ENCODE data around the gene AACS. TPM values are rescaled to one million over a fixed set of nuclear protein-coding genes. Genes with fewer than 3 reads are reported as not detected.
"Not testable (repeated sequence)": the region's sequence is repeated elsewhere in the genome, so short reads cannot be mapped to it uniquely, and the experiment has no call there.

Gene AACS
- total RNA-seq, 1 donor, result 12.0 TPM

DNA sequence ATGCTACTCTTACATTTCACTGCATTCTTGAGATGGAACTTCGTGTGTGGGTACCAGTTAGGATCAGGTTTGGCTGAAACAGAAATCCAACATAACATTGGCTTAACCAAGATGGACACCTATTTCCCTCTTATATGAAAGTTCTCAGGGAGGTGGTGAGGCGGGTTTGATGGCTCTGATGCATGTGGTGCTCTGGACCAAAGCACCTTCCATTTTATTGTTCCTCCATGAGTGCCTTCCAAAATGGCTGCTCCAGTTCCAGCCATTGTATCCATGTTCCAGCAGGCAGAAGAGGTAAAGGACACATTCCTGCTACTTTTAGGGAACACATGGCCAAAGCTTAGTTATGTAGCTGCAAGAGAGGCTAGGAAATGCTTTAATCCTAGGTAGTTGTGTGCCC is 42.2 kb upstream of the AACS start:
- TF ChIP-seq, protein P1, sequence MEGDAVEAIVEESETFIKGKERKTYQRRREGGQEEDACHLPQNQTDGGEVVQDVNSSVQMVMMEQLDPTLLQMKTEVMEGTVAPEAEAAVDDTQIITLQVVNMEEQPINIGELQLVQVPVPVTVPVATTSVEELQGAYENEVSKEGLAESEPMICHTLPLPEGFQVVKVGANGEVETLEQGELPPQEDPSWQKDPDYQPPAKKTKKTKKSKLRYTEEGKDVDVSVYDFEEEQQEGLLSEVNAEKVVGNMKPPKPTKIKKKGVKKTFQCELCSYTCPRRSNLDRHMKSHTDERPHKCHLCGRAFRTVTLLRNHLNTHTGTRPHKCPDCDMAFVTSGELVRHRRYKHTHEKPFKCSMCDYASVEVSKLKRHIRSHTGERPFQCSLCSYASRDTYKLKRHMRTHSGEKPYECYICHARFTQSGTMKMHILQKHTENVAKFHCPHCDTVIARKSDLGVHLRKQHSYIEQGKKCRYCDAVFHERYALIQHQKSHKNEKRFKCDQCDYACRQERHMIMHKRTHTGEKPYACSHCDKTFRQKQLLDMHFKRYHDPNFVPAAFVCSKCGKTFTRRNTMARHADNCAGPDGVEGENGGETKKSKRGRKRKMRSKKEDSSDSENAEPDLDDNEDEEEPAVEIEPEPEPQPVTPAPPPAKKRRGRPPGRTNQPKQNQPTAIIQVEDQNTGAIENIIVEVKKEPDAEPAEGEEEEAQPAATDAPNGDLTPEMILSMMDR (IDR thresholded peaks at IDR 0.05; ENCODE audit: insufficient read depth, low read length), result no peak
- H3K4me3 ChIP-seq (ENCODE audit: low read depth, low read length), result no peak overlapping the region
- no peak for DNase-seq (ENCODE audit: low read depth)

DNA sequence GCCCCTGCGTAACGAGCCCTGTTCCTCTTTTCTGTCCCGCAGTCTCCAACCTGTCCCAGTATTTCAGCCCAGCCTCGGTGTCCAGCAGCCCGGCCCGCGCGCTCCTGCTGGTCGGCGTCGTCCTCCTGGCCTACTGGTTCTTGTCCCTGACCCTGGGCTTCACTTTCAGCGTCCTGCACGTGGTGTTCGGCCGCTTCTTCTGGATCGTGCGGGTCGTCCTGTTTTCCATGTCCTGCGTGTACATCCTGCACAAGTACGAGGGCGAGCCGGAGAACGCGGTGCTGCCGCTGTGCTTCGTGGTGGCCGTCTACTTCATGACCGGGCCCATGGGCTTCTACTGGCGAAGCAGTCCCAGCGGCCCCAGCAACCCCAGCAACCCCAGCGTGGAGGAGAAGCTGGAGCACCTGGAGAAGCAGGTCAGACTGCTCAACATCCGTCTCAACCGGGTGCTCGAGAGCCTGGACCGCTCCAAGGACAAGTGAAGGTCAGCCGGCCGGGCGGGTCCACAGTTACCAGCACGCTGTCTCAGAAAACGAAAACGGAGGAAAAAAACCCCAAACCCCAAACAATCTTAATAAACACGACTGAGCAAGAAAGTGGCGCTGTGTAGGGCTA is 40.2 kb upstream of the AACS start:
- H3K4me3 ChIP-seq (ENCODE audit: low read depth, low read length), result no peak overlapping the region
- no peak for DNase-seq (ENCODE audit: low read depth)
- TF ChIP-seq, protein P1 (IDR thresholded peaks at IDR 0.05; ENCODE audit: insufficient read depth, low read length), result no peak

DNA sequence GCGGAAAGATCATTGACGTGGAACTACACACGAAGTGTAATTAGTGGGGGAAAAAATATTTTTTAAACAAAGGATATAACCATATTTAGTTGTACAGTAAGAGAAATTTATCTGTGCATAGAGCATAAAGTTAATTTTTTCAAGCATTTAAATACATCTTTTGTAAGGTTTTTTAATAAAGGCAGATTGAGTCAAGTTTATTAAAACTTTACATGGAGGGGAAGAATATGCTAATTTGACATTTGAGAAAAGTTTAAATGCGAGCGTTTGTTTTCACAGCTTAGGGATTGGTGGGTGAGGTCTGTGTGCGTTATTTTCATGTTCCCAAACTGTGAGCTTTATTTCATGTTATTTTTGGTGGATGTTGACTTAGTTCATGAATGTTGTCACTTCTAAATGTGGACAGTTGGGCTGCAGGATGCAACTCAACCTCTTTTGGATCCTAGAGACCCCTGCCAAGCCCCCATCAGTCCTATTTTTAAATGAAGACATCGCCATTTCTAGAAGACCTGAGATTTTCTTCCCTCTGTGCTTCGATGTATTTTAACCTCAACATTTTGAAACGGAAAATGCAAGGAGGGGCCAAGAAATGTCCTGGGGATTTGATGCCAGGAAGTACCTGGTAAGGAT is 39.5 kb upstream of the AACS start:
- DNase-seq (ENCODE audit: low read depth), result no peak
- TF ChIP-seq, protein P1 (IDR thresholded peaks at IDR 0.05; ENCODE audit: insufficient read depth, low read length), result no peak

DNA sequence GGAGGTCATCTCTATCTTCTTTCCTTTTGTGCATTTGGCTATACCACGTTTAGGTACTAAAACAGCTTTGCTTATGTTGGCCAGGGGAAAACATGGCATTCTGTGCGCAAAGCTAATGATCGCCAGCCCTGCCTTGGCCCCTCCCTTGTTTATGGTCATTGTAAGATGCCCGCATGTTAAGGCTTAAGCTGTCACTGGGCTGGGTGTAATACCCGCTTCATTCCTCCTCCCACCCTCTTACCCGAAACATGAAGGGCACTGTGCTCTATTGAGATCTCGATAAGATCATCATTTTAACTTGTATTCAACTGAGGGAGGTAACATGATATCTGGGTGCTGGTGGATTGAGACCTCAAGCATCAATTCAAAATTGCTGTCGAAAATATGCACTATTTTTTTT is 37.1 kb upstream of the AACS start:
- DNase-seq (ENCODE audit: low read depth), result no peak
- no peak overlapping the region for H3K4me3 ChIP-seq (ENCODE audit: low read depth, low read length)
- TF ChIP-seq, protein P1 (IDR thresholded peaks at IDR 0.05; ENCODE audit: insufficient read depth, low read length), result no peak

More for the DNA sequence above, 39.5 kb upstream of the AACS start:
- H3K4me3 ChIP-seq (ENCODE audit: low read depth, low read length), result no peak overlapping the region

DNA sequence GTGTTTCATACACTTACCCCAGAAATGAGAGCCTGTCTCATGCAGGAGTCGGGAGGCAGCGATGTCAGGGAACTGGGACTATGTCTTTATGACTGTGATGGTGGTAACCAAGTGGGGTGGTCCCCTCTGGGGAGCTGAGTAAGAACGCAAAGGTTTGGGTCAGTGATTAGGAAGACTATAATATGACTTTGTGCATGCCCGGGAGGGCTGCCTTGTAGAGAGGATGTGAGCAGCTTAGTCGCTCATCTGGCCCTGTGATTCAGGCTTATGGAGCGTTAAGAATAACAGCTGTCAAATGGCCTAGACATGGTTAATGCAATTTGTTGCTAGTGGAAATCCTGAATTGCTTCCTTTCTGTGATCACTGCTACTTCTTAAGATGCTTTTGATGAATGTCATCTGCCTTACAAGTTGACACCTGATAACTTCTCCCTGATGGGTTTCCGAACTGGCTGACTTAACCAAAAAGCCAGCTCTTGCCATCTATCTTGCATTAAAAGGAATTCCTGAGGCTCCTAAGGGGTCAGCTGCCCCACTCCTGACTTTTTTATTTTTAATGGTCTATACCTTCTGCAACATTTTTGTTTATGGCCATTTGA is 35.4 kb upstream of the AACS start:
- H3K4me3 ChIP-seq (ENCODE audit: low read depth, low read length), result no peak overlapping the region
- no peak for DNase-seq (ENCODE audit: low read depth)
- TF ChIP-seq, protein P1 (IDR thresholded peaks at IDR 0.05; ENCODE audit: insufficient read depth, low read length), result no peak

DNA sequence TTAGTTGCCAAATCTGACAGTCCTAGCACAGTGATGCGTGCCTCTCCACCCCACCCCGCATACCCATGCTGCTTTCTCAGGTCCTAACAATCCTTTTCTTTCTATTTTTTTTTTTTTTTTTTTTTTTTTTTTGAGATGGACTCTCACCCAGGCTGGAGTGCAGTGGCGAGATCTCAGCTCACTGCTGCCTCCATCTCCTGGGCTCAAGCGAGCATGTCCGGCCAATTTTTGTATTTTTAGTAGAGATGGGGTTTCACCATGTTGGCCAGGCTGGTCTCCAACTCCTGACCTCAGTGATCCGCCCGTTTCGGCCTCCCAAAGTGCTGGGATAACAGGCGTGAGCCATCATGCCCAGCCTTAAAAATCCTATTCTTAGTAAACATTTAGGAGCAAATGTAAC is 33.8 kb upstream of the AACS start:
- not testable (repeated sequence) for H3K4me3 ChIP-seq (ENCODE audit: low read depth, low read length); DNase-seq (ENCODE audit: low read depth)

DNA sequence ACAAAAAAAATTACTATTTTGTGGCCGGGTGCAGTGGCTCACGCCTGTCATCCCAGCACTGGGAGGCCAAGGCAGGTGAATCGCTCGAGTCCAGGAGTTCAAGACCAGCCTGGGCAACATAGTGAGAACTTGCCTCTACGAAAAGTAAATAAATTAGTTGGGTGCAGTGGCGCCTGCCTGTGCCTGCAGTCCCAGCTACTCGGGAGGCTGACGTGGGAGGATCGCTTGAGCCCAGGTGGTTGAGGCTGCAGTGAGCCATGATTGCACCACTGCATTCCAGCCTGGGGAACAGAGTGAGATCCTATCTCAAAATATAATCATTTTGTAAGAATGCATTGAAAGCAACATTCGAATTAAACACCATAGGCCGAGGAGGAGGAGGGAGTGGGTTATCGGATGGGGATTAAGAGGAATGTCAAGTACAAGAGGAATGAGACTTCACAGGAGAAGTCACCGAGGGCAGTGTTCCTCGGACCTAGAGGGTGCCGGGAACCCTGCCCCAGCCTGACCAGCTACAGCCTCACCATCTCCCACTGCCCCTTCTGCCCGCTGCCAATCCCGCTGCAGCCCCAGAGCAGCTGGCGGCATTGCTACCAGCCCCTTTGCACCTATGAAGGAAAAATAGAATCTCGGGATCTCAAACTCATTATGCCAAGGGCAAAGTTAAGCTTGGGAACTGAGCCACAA is 32.6 kb upstream of the AACS start:
- TF ChIP-seq, protein P1 (IDR thresholded peaks at IDR 0.05; ENCODE audit: insufficient read depth, low read length), result no peak
- H3K4me3 ChIP-seq (ENCODE audit: low read depth, low read length), result no peak overlapping the region
- DNase-seq (ENCODE audit: low read depth), result no peak

Data from fibroblast of the aortic adventitia (primary cell).